Cardiac muscle cell (in vitro differentiated cells and primary cell): ENCODE data around the gene PDIA4. TPM values are rescaled to one million over a fixed set of nuclear protein-coding genes. Genes with fewer than 3 reads are reported as not detected.

Experiments
- DNase-seq, 2 donors: peaks; one replicate each; pipeline versions ENCODE4 v3.0.0 to v3.0.0-alpha.2; 2010 to 2017; ENCODE audit warnings: low read depth in 1 of 2, low spot score in 1 of 2
- H3K27ac ChIP-seq: fragments of 200-600 bp; sonication (generic); 2 replicates; pipeline ENCODE4 v1.5.1; 2016
- H3K27me3 ChIP-seq: fragments of 200-600 bp; sonication (generic); 2 replicates; pipeline ENCODE4 v1.6.0; 2016; ENCODE audit warnings: control low read depth
- H3K36me3 ChIP-seq: fragments of 200-600 bp; sonication (generic); 2 replicates; pipeline ENCODE4 v1.5.1; 2016; ENCODE audit warnings: control low read depth
- H3K4me1 ChIP-seq: fragments of 200-600 bp; sonication (generic); 2 replicates; pipeline ENCODE4 v1.8.1; 2017; ENCODE audit warnings: low read depth, mild to moderate bottlenecking, mixed run types
- H3K4me3 ChIP-seq: fragments of 200-600 bp; sonication (generic); 2 replicates; pipeline ENCODE4 v1.5.1; 2016; ENCODE audit warnings: mild to moderate bottlenecking
- H3K9me3 ChIP-seq: fragments of 200-600 bp; sonication (generic); 2 replicates; pipeline ENCODE4 v1.5.1; 2017; ENCODE audit warnings: low read depth, mild to moderate bottlenecking, control low read depth
- polyA plus RNA-seq: library from polyadenylated mRNA; unstranded; fragments of >200 nt; fragmentation: Nextera tagmentation; extraction: Ambion mirVana; gene quantifications from 2 replicates; pipeline ENCODE4 v1.2.1, GENCODE V29; 2016
- total RNA-seq: library from RNA; depleted of rRNA; stranded (reverse); fragments of >200 nt; gene quantifications from 2 replicates; pipeline ENCODE4 v1.2.3, GENCODE V29; 2016
- TF ChIP-seq, protein P1 (sequence below): IDR thresholded peaks from 2 replicates; pipeline ENCODE4 v1.5.1; 2012; ENCODE audit warnings: low read depth, mild to moderate bottlenecking, low read length

PDIA4 gene
- total and polyA plus RNA-seq, 2 experiments from 2014 or later: 150 to 367 TPM

DNA sequence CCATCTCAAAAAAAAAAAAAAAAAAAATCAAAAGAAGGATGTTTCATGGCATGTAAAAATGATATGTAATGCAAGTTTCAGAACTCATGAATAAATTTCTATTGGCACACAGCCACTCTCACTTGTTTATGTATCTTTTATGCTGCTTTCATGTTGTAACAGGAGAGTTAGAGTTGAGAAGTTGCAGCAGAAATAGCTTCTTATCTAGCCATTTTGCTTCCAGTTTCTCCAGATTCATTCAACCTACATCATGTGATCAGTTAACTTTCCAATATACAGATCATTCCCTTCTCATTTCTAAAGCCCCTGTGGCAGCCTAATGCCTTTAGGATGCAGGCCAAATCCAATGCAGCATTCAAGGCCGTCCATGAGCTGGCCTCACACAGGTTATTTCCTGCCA, 31.9 kb upstream of the PDIA4 start:
- Histone ChIP-seq H3K9me3 (no peaks in the 10 kb centered on the region), H3K36me3 (no peaks in the 10 kb centered on the region), H3K27me3 (no peaks in the 10 kb centered on the region), H3K4me1 (no peaks in the 10 kb centered on the region), H3K4me3 (no peak overlapping the region), H3K27ac (no peak overlapping the region)
- peak in 1 of 2 donors; percentile 9 for DNase-seq
- TF ChIP-seq, protein P1, sequence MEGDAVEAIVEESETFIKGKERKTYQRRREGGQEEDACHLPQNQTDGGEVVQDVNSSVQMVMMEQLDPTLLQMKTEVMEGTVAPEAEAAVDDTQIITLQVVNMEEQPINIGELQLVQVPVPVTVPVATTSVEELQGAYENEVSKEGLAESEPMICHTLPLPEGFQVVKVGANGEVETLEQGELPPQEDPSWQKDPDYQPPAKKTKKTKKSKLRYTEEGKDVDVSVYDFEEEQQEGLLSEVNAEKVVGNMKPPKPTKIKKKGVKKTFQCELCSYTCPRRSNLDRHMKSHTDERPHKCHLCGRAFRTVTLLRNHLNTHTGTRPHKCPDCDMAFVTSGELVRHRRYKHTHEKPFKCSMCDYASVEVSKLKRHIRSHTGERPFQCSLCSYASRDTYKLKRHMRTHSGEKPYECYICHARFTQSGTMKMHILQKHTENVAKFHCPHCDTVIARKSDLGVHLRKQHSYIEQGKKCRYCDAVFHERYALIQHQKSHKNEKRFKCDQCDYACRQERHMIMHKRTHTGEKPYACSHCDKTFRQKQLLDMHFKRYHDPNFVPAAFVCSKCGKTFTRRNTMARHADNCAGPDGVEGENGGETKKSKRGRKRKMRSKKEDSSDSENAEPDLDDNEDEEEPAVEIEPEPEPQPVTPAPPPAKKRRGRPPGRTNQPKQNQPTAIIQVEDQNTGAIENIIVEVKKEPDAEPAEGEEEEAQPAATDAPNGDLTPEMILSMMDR: no peak

DNA sequence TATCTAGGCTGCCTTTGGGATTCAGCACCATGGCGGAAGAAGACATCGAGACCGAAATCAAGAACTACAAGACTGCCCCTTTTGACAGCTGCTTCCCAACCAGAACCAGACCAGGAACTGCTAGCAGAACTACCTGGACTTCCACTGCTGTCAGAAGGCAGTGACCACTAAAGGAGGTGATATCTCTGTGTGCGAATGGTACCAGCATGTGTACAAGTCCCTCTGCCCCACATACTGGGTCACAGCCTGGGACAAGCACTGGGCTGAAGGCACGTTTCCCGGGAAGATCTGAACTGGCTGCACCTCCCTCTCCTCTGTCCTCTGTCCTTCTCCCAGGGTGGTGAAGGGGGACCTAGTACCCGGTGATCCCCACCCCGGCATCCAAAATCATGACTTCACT, 25.6 kb upstream of the PDIA4 start:
- no peak overlapping the region for H3K4me3 ChIP-seq
- H3K27ac ChIP-seq: no peak overlapping the region
- DNase-seq: no peak
- TF ChIP-seq, protein P1: no peak
- H3K9me3 ChIP-seq: no peaks in the 10 kb centered on the region
- H3K36me3 ChIP-seq: no peaks in the 10 kb centered on the region
- H3K27me3 ChIP-seq: no peaks in the 10 kb centered on the region
- H3K4me1 ChIP-seq: no peaks in the 10 kb centered on the region

DNA sequence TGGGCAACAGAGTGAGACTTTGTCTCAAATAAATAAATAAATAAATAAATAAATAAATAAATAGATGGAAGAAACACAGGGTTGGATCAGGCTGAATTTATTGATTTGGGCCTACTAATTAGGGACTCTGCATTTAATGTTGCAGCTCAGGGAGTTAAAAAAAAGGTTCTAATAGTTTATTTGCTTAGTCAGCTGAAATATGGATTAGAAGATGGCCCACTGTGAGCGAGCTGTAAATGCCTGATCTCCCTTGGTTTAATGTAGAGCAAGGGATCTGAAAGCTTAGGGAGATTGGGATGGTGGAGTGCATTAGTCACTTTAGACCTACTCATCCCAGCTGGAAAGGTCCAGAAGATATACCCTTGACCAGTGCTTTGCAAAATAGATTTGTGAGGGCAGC, 25.1 kb upstream of the PDIA4 start:
- TF ChIP-seq, protein P1: no peak
- no peak overlapping the region for H3K4me3 ChIP-seq
- DNase-seq: no peak
- no peaks in the 10 kb centered on the region for H3K4me1 ChIP-seq
- no peak overlapping the region for H3K27ac ChIP-seq
- no peaks in the 10 kb centered on the region for H3K36me3 ChIP-seq
- H3K9me3 ChIP-seq: no peaks in the 10 kb centered on the region
- no peaks in the 10 kb centered on the region for H3K27me3 ChIP-seq

DNA sequence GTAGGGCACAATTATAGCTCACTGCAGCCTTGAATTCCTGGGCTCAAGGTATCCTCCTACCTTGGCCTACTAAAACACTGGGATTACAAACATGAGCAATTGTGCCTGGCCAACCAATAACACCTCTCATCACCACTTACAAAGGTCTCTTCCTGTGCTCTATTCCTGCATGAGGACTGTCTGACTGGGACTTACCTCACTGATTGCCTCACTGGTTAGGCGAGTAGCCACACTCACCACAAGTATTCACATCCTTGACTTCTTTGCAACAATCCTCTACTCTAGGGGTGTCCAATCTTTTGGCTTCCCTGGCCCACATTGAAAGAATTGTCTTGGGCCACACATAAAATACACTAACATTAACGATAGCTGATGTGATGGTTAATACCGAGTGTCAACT, 22.6 kb upstream of the PDIA4 start:
- Histone ChIP-seq H3K9me3 (no peaks in the 10 kb centered on the region), H3K27ac (no peak overlapping the region), H3K4me1 (no peaks in the 10 kb centered on the region), H3K36me3 (no peaks in the 10 kb centered on the region), H3K27me3 (no peaks in the 10 kb centered on the region), H3K4me3 (no peak overlapping the region)
- TF ChIP-seq, protein P1: no peak
- peak in 1 of 2 donors; percentile 17 for DNase-seq

DNA sequence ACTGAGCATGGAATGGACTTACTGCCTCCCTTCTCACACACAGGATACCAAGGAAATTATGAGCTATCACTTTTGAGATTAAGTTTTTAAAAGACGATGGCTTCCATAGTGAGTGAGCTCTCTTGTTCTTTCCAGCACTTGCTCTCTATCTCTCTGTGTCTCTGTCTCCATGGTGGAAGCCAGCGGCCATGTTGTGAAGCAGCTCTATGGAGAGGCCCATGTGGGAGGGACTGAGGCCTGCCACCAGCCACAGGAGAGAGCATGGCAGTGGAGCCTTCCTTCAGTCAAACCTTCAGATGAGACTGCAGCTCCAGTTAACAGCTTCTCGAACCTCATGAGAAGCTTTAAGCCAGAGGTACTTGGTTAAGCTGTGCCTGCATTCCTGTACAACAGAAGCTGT, 20.5 kb upstream of the PDIA4 start:
- H3K36me3 ChIP-seq: no peaks in the 10 kb centered on the region
- no peaks in the 10 kb centered on the region for H3K9me3 ChIP-seq
- no peak overlapping the region for H3K27ac ChIP-seq
- DNase-seq: no peak
- no peaks in the 10 kb centered on the region for H3K4me1 ChIP-seq
- TF ChIP-seq, protein P1: no peak
- no peaks in the 10 kb centered on the region for H3K27me3 ChIP-seq
- H3K4me3 ChIP-seq: no peak overlapping the region

DNA sequence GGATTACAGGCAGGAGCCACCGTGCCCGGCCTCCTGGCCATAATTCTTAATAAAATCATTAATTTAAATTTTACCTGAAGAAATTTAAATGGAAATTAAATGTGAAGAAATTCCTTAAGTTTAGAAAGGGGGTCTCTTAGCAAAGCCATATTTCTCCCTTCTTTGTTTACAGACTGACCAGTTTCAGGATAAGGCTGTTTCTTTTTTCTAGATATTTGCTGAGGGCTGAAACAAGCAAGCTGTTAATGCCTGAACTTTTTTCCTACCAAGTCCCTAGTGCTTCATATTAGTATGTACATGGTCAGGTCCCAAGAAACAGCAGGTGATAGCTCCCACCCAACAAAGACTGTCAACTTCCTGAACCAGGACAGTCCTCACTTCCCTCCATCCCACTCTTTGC, 18.1 kb upstream of the PDIA4 start:
- H3K4me3 ChIP-seq: no peak overlapping the region
- no peaks in the 10 kb centered on the region for H3K27me3 ChIP-seq
- no peaks in the 10 kb centered on the region for H3K36me3 ChIP-seq
- no peak for DNase-seq
- no peak overlapping the region for H3K27ac ChIP-seq
- no peaks in the 10 kb centered on the region for H3K9me3 ChIP-seq
- H3K4me1 ChIP-seq: no peaks in the 10 kb centered on the region
- TF ChIP-seq, protein P1: no peak
